Hepatocyte (in vitro differentiated cells): Measurements from ENCODE around the gene VWA5A.

ENCODE experiments used
- EZH2 ChIP-seq: fragments of 200-600 bp; sonication (generic); IDR thresholded peaks from 2 replicates; pipeline ENCODE4 v1.6.1; 2016; ENCODE audit warnings: antibody characterized with exemption, mild to moderate bottlenecking, borderline replicate concordance
- EZH2phosphoT487 ChIP-seq: fragments of 200-600 bp; sonication (generic); IDR thresholded peaks from one replicate; pipeline ENCODE4 v1.6.1; 2018; ENCODE audit warnings: antibody characterized with exemption, mild to moderate bottlenecking, low read depth, moderate library complexity; ENCODE audit not compliant: unreplicated experiment, severe bottlenecking
- TF ChIP-seq, protein P1 (sequence below): fragments of 200-600 bp; sonication (generic); IDR thresholded peaks from 2 replicates; pipeline ENCODE4 v1.5.1; 2016; ENCODE audit warnings: antibody characterized with exemption, mild to moderate bottlenecking; ENCODE audit not compliant: poor library complexity

DNA sequence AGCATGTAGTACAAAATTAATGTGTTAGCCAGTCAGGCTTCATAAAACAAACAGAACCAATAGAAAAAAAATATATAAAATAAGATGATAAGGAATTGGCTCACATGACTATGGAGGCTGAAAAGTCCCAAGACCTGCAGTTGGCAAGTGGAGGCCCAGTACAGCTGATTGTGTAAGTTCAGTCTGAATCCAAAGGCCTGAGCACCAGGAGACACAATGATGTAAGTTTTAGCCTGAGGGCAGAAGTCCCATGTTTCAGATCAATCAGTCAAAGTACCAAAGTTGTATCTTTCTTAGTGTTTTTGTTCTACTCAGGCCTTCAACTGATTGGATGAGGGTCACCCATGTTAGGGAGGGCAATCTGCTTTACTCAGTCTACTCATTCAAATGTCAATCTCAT is 53.5 kb downstream of the VWA5A start:
- TF ChIP-seq, protein P1, sequence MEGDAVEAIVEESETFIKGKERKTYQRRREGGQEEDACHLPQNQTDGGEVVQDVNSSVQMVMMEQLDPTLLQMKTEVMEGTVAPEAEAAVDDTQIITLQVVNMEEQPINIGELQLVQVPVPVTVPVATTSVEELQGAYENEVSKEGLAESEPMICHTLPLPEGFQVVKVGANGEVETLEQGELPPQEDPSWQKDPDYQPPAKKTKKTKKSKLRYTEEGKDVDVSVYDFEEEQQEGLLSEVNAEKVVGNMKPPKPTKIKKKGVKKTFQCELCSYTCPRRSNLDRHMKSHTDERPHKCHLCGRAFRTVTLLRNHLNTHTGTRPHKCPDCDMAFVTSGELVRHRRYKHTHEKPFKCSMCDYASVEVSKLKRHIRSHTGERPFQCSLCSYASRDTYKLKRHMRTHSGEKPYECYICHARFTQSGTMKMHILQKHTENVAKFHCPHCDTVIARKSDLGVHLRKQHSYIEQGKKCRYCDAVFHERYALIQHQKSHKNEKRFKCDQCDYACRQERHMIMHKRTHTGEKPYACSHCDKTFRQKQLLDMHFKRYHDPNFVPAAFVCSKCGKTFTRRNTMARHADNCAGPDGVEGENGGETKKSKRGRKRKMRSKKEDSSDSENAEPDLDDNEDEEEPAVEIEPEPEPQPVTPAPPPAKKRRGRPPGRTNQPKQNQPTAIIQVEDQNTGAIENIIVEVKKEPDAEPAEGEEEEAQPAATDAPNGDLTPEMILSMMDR: no peak
- TF ChIP-seq EZH2 (no peak), EZH2phosphoT487 (no peak)
